GM19238 (cell line): Measurements from ENCODE around the gene PTER.

Source experiments
- DNase-seq: peaks from one replicate; pipeline ENCODE4 v3.0.0; 2011; ENCODE audit warnings: low spot score; ENCODE audit not compliant: insufficient read length

The PTER gene

DNA sequence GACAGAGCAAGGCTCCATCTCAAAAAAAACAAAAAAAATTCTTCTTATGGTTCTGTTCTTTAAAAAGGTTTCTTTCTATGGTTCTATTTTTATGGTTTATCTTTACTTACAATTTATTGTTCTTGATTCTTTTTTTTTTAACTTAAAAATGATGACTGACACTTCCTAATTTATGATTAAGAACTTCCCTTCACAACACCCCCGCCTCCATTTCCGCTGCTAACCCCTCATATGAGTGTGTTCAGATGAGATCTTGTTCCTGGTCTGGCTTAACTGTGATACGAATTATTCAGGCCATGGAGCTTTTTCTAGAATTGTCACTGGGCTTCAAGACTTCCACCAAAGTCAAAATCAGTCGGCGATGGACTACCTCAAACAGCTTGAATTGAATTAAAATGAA lies 33.9 kb downstream of the PTER start:
- no peak for DNase-seq

DNA sequence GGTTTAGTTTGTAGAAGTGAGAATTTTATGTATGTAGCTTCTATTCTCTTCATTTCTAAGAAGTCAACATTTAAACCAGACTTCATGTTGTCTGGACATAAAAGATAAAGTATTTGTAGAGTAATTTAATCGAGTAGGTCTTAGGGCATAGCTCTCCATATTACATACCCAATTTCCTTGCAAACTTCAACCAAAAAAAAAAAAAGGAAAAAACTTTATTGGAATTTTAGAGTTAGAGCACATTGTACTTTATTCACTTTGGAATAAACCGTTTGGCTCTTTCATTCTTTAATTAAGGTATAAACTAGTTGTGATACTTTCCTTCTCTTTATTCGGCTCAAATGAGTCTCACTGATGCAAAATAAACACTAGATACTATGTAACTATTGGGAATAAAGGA lies 36.0 kb downstream of the PTER start:
- DNase-seq, result no peak

DNA sequence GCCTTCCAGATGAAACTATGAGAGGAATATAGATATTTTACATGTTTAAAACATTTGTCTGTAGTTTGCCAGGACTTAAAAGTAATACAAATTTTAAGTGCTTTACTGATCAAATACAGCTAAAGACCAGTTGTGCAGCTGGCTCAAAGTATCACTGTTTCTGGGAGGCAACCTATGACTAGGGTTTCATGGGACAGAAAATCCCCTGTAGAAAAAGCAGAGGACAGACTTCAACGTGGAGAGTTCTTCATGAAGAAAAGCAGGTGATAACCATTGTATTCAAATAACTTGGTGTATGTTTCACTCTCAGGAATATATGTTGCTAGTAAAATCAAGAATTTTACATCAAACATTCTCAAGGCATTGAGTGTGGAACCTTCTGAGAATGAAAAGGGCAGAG lies 40.9 kb downstream of the PTER start:
- DNase-seq, result no peak

DNA sequence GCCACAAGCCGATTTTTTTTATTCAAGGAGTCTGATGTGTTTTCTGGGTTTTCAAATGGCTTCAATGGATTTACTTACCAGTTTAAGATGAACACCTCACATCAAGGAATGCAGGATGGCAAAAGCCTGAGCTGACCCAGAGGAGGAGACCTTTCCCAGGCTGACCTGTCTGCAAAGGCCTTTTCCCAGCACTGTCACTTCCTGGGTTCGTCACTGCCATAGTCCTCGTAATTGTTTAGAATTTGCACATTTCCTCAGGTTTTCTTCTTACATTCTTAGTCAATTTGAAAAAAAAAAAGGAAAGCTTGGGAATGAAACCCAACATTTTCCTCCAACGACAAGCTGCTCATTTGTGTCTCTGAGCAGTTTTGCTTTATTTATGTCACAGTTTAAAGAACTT lies 42.0 kb downstream of the PTER start:
- DNase-seq, result no peak

DNA sequence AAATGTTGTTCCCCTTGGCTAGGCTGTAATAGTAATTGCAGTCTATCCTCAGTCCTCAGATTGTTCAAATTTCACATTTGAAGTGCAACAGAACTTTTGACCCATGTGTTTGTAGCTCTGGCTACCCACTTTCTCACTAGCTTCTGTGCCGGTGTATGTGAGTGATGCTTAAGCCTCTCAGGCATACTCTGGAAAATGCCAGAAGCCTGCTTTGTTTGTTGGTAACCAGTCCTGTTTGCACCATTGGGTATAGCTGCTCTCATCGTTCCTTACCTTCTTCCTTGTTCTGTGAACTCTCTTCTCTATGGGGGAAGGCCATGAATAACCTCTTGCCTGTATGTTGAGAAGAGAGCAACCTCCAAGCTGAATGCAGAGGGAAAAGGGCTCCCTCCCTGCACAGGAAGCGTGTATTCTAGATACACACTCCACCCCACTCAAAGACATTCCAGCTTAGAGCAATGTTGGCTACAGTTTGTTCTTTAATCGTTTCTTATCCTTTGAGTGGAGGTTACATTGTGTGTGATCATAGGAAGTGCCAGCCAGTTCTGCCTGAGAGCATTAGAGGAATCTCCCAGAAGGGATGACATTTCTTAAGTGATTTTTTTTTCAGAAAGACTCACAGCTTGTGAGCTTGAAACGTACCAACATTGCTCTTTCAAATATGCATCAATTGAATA lies 44.4 kb downstream of the PTER start:
- no peak for DNase-seq

DNA sequence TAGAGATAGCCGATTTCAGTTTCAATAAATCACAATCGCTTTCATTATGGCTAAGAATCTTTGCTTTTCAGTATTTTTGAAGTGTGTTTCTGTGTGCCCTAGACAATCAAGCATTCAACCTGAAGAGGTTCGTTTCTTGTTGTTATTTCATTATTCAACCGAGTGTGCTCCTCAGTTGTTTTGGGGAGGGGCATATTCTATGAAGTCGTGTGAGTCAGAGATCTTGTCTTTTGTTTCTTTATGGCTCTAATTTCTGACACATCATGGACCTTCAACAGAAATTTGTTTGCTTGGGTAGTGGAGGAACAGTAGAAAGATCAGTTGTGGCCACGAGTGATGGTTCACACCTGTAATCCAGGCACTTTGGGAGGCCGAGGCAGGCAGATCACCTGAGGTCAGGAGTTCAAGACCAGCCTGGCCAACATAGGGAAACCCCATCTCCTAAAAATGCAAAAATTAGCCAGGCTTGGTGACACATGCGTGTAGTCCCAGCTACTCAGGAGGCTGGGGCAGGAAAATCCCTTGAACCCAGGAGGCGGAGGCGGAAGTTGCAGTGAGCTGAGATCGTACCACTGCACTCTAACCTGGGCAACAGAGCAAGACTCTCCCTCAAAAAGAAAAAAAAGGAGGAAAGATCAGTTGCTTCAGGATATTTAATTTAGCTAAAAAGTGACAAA lies 46.6 kb downstream of the PTER start:
- DNase-seq, result no peak

DNA sequence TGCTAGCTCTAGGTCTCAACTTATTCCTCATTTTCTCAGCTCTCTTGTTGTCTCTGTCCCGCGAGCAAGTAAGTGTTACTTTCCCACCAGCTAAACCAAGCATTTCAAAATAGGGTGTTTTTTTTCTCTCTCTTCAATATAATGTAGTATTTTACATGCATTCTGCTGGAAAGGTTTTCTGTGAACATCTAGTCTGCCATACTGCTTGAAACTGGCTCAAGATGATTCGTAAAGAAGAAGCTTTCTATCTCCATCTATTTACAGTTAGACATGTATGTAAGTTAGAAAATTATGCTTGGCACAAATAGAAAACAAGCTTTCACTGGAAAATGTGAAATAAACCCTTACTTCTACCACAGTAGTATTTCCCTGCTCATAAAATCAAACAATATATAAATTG lies 53.7 kb downstream of the PTER start:
- no peak for DNase-seq

DNA sequence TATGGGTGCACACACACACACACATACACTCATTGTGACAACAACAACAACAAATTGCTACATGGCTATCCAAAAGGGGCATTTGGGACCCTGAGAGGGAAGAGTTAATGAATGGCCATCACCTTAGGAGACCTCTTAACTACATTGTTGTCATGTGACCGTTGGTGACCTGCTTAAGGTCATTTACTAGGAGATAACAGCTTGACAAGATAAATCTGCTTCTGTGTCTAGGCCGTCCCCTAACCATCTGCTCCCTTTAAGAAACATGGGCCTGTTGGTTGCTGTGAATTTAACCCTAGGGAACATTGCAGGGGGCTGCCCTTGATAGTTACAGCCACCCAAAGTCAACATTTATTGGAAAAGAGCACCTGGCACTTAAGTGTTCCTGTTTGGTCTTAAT lies 55.1 kb downstream of the PTER start:
- no peak for DNase-seq

DNA sequence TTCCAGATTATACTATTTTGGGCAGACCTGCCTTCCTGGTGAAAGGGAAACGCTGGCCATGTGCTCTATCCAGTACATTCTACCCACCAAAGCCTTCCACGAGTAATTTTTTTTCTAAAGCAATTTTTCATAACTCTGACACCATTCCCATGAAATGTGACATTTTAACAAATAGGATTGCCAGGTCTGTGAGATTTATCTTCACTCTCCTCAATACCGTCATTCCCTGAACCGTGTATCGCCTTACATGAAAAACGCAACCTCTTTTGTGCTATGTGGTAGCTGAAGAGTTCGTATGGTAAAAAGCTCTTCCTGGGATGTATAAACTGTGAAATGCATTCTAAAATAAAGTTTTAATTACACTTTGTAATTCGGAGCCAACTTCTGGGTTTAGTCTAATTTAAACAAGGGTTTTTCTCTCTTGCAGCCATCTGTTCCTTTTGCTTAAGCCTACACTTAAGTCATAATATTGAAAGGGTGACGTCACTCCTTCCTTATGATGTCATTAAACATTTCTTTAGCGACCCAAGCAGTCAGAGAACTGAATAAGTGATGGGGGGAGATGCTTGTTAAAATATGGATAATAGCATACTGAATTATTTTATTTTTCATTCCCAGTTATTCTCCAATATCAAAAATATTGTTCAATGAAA lies 57.2 kb downstream of the PTER start:
- DNase-seq, result no peak

DNA sequence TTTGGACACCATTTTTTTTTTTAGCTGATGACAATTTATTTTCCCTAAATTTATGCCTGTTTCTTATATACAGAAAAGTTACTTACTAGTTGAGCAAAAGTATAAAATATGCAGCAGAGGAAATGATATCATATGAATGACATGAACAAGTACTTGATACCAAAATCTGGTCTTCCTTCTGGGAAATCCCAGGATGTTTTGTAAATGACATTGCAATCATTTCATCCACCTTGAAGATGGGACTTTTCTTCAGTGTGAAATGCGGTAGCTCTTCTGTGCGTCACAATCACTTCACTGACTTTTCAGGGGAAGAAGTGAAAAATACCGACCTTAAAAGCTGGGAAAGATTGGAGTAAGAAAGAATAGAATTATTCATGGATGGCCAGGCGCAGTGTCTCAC lies 61.1 kb downstream of the PTER start:
- DNase-seq, result no peak

DNA sequence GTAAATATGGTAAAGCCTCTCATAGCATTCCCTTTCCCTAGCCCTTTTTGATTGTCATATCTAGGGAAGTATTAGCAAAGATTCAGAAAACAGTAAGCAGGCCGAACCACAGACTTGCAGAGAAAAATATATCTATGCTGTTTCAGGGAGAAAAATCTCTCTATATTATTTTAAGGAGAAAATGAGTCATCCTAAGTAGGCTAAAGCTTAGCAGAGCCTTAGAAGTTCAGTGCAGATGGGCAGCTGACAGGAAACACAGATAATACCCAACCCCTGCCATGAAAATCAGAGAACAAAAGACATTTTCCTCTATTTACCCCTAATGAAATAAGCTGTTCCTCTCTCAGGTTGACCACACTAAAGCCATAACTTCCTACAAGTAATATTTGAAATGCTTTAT lies 68.4 kb downstream of the PTER start:
- DNase-seq, result no peak

DNA sequence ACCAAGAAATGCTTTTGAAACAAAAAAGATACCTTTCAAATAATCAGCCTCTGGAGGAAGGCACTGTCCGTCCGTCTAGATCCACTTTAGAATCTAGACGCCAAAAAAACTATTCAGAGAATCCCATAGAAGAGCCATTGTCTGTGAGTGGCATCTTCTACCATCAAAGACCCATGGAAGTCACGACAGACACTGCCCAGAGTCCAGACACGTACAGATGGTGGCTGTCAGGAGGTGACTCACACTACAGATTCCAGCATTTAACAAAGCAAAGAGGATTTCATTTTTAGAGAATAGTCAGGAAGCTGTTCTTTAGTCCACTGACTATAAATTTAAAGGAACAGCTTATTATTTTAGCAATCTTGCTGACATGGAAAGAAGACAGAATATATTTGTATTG lies 73.2 kb downstream of the PTER start:
- DNase-seq, result no peak

DNA sequence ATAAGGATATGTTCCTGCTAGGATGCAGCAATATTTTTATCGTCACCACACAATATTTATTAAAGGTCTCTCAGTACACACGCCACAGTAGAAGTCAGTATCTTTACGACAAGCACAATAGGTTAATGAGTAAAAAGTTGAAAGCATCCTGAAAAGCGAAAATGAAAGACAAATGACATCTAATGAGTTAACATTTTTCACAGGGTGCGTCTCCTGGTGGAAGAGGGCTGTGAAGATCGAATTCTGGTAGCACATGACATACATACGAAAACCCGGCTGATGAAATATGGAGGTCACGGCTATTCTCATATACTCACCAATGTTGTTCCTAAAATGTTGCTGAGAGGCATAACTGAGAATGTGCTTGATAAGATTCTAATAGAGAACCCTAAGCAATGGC lies 74.0 kb downstream of the PTER start:
- DNase-seq, result no peak

DNA sequence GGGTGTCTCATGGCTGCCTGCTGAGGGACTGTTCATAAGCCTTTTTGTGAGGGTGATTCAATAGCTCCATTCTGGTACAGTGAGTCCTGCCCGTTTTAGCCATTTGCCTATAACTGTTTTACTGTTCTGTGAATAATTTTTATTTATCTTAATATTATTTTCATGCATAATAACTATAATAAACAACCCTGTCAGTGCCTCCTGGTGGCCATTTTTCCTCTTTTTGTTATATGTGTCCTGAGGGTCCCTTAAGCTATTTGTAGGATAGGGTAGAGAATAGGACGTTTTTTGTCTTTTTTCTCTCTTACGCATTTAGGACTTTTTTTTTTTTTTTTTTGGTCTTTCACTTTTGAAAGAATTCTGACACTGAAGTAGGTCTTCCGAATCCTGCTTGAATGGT lies 82.0 kb downstream of the PTER start:
- no peak for DNase-seq

DNA sequence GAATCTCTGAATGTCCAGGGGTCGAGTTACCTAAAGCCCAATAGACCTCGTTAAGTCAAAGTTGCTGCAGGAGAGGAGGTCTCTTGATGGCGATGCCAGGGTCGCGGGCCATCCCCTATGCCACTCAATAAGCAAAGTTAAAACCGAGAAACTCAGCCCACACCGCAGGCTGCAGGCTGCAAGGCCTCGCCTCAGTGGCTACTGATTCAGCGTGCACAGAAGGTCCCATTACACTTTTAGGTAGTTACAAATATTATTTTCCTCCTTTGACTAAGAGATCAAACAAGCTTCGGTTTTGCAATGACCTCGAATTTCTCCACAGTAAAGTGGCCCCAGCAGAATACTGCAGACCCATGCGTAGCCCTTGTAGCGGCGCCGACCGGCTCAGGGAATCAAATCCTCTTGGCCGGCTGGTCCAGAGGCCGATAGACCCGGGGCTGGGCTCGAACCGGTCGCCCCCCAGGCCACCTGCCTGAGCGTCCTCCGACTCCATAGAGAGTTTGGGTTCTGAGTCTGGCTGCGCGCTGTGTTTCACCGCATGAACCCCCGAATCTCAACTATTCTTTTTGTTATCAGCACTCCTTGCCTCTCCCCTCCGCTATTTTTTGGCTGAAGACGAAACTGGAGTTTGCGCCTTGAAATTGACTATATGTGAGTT lies 82.6 kb downstream of the PTER start:
- no peak for DNase-seq

DNA sequence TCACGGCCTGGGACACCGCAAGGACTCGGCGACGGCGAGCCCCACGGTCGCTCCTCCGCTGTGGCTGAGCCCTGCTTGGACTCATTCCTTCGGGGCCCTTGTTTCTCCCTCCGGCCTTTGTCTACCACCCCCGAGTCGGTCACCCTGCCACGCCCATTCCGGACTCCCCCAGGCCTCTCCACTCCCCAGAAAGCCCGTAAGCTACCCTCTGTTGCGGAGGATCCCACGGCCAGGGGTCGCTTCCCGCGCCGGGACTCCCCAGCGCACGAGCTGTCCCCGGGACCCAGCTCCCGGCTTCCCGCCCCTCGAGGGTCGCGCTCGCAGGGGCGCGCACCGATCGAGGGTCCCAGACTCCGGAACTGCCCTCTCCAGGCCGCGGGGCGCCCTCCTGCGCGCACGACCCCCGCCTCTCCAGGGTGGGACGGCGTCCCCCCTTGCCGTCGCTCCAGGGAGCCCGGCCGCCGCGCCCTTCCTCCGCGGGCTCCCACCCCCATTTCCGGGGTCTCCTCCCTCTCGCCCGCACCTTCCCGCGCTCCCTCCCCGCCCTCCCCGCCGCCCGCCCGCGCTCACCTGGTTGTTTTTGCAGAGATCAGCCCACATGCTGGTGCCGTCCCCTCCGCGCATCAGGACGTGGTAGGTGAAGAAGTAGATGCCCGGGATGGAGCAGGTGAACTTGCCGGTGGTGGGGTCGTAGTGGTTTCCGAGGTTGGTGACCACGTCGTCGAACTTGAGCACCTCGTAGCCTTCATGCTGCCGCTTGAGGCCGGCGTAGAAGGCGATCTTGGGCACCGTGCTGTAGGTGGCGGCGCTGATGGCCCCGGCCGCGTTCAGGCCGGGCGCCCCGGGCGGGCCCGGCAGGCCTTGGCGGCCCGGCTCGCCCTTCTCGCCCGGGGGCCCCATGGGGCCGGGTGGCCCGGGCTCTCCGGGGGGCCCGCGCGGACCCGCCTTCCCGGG lies 83.4 kb downstream of the PTER start:
- peak; percentile 7 for DNase-seq

DNA sequence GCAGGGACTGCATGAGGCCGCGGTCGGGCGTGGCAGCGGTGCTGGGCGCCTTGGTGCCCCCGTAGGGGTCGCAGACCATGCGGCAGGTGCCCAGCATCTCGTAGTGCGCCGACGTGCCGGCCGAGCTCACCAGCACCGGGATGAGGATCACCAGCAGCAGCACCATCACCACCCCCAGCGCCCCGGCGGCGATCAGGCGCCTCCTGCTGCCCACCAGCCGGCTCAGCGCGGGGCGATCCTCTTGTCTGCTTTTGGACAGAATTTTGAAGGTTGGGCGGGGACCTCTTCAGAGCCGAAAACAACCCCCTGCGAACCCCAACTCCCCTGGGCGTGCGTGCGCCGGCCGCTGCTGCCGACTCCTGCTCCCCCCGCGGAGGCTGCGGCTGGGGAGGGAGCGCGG lies 84.1 kb downstream of the PTER start:
- peak; percentile 39 for DNase-seq

DNA sequence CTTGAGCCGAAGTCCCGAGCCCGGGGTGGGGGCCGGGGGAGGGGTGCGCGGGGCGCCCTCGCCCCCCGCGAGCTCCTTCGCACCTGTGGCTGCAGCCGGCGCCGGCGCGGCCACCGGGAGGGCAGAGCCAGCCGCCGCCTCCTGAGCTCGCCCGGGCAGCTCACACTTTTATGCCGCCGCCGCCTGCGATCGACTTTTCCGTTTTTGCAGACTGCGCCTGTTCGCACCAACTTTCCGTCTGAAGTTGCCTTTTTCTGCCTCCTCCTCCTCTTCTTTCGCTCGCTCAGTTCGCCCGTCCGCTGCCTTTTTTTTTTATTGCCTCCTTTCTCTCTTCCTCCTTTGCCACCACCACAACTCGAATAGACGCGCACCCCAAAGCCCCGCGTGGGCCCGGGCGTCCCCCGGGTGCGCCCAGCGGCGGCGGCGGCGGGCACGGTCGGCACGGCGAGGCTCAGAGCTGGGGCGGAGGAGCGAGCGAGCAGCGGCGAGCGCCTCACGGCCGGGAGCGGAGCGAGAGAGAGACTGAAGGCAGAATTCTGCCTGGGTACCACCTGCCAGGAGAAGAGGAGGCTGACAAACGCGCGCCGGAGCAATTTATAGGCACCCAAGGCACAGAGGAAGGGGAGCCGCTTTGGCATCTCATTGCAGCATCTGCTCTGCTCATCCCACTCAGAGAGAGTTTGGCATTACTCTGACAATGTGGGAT lies 84.7 kb downstream of the PTER start, which contains the start of gene C1QL3:
Gene C1QL3 (minus strand): TSS at position 569 of the 706 bp plus-strand sequence. CDS start 814 bp downstream, outside the sequence.
- DNase-seq, result peak; percentile 22

DNA sequence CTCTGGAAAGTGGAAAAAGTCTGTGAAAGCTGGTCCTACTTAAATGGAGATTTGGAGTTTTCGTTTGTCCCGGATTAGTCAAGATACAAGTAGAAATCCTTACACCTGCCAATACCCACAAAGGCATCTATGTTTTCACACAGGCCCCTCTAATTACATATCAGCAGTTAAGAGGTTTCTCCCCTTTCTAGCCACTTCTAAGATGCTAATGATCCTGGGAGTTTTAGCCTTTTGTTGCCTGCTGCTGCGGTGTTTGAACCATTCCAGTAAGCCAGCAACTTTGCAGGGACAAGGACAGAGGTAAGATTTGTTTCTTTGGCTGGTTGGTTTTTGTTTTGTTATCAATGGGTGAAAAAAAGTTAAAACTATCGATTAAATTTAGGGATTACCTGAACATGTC lies 90.6 kb downstream of the PTER start:
- no peak for DNase-seq

DNA sequence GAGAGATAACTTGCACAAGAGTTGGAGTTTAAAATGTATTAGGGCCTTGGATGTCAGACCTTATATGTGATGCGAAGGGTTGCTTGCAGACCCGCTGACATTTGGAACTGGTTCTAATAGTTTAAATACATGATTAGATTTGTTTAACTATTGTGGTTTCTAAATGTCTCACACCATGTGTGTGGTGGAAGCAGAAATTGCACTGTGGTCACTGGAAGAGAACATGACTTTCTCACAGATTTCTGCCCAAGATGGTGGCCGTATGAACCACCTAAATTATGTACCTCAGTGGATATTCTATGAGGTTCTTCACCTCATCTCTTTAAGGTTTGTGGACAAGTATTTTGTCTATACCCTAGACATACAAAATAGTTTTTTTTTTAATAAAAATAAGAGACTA lies 93.0 kb downstream of the PTER start:
- DNase-seq, result no peak
